ENCODE results near the gene ZSWIM6.

Gene ZSWIM6

DNA sequence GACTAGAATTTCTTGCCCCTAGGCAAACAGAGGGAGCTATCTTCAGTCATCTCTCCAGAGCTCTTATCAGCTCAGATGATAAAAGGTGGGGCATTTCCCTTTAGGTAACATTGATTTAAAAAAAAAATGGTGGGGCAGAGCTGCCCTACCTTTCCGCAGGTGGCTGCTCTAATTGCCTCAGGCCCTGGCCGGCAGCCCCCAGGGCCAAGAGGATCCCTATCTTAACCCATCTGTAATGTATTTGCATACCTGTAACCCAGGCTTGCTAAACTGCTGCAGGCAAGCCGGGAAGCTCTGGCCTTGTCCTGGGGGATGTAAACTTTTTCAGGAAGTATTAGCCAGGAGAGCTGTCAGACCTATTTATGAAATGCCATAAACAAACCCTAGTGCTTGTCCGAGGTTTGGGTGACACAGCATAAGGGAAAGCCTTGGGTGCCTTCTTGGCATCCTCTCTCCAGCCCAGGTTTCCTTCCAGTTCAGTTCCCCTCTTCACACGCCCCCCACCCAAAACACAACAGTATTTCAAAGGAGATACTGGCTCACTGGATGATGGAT is 20.9 kb upstream of the ZSWIM6 start:
- no peak for DNase-seq (ENCODE audit: low read depth, low spot score)
- in situ Hi-C loops (cut with HindIII; ENCODE audit: low sequenced_read_pairs) = no loop called here
- no peak for TF ChIP-seq CTCF (IDR thresholded peaks at IDR 0.05; ENCODE audit: low read depth, low read length)
- H3K4me3 ChIP-seq (ENCODE audit: low read depth, low read length) = no peak overlapping the region

DNA sequence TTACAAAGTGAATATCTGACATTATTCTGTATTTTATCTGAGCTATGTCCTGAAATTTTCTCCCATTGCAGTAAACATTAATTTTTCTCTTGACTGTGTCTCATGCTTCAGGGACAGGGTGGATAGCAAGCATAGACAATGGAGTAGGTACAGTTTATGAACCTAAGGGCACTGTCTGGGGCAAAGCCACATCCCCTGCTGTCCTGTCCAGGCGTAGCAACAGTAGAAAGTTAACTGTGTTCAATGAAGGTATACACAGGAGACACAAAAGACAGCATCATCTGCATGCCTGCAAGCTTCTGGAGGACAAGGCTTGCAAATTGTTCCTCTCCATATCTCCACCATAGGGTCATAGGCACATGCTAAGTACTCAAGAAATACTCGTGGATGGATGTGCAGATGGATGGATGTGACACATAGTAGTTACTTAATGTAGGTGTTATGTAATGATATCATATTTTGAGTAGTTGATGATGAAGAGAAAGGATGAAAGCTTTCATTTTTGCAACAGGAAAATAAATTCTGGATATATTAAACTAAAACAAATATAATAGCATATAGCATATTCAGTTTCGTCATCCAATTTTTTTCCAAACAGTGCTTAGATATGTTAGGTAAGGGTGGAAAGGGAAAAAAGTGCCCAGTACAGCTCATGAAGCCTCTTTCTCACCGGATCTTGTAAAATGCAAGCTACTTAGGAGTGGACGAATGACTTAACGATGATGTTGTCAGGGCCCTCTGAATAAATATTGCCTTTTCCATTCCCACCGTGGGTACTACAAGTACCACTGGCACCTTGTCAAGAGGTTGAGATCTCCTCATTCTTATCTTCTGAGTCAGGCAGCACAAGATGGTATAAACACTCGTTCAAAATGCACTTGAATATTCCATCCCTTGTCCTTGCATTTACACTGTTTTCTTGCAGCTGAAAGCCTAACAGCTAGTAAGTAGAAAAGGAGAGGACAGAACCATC is 19.9 kb upstream of the ZSWIM6 start:
- no peak for TF ChIP-seq CTCF (IDR thresholded peaks at IDR 0.05; ENCODE audit: low read depth, low read length)
- in situ Hi-C loops (cut with HindIII; ENCODE audit: low sequenced_read_pairs) = no loop called here
- H3K4me3 ChIP-seq (ENCODE audit: low read depth, low read length) = no peak overlapping the region
- peak; percentile 92 for DNase-seq (ENCODE audit: low read depth, low spot score)

DNA sequence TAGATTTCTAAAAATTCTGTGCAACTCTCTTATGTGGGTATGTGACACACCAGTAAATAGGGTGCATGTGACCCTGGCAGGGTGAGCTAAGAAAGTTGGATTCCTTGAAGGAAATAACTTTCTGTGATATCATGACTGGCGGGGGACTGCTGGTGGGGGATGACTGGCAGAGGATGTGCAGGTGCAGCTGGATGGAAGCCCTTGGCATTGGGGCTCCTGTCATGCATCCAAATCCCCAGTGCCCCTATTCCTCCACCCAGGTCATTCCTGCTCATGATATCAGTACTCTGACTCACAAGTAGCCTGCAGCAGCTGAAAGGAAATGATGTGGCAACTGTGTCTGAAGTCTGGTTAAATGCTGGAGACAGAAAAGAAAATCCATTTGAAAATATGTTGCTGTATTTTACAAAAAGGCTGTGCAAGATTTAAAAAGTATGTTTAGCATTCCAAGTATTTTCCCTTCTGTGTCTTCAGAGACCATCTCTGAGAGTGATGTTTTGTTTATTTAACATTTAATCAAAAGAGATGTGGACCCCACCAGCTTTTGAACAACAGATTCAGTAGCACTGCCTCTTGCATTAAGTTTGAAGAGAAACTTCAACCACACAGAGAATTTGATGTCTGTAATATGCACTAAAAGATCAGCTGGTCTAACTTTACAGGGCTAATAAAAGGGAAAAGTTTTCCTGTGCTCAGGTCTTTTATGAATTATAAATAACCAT is 17.9 kb upstream of the ZSWIM6 start:
- TF ChIP-seq CTCF (IDR thresholded peaks at IDR 0.05; ENCODE audit: low read depth, low read length) = no peak
- in situ Hi-C loops (cut with HindIII; ENCODE audit: low sequenced_read_pairs) = no loop called here
- H3K4me3 ChIP-seq (ENCODE audit: low read depth, low read length) = no peak overlapping the region
- peak; percentile 89 for DNase-seq (ENCODE audit: low read depth, low spot score)

DNA sequence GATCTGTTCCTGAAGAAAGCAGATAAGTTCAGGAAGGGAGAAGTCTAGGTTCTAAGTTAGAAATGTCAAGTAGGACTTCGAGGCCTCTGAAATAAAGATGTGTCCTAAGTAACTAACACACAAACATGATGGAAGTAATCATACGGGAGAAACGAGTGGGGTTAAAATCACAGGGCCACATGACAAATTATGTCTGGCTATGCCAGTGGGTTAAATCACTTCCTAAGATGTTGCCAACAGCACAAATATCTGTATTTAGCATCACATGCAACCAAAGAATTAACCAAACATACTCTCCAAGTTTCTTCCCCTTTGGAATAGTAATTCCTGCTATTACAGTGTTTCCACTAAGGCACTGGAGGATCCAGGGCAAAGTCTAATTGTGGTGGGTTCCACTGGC is 13.7 kb upstream of the ZSWIM6 start:
- DNase-seq (ENCODE audit: low read depth, low spot score) = no peak
- TF ChIP-seq CTCF (IDR thresholded peaks at IDR 0.05; ENCODE audit: low read depth, low read length) = no peak
- H3K4me3 ChIP-seq (ENCODE audit: low read depth, low read length) = no peak overlapping the region
- in situ Hi-C loops (cut with HindIII; ENCODE audit: low sequenced_read_pairs) = no loop called here

- no peak for TF ChIP-seq CTCF (IDR thresholded peaks at IDR 0.05; ENCODE audit: low read depth, low read length)
- H3K4me3 ChIP-seq (ENCODE audit: low read depth, low read length) = no peak overlapping the region
- DNase-seq (ENCODE audit: low read depth, low spot score) = no peak
- in situ Hi-C loops (cut with HindIII; ENCODE audit: low sequenced_read_pairs) = no loop called here
These were observed 12.5 kb upstream of the ZSWIM6 start for GRCh38 chr5:61319388-61320146.

GRCh38 chr5:61320860-61321259 is 11.2 kb upstream of the ZSWIM6 start:
- no peak for TF ChIP-seq CTCF (IDR thresholded peaks at IDR 0.05; ENCODE audit: low read depth, low read length)
- DNase-seq (ENCODE audit: low read depth, low spot score) = no peak
- in situ Hi-C loops (cut with HindIII; ENCODE audit: low sequenced_read_pairs) = no loop called here
- H3K4me3 ChIP-seq (ENCODE audit: low read depth, low read length) = no peak overlapping the region
